GM21367 (cell line): ENCODE results near the gene NAT9.

Source experiments
- ATAC-seq: cut with Tn5 transposase; IDR thresholded peaks from one replicate; pipeline ENCODE4 v1.9.1; 2021; ENCODE audit not compliant: unreplicated experiment

NAT9 gene

DNA sequence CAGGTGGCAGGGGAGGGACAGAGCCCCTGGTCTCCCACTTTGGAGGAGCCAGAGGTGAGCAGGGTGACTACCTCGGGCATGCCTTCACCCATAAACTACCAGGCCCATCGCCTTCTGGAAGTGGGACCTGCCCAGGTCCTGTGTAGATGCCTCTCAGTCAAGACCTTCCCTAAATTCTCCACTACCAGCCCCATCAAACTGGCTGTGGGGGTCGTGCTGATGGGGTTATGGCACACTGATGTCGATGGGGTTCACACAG lies 44.9 kb downstream of the NAT9 start:
- no peak for ATAC-seq

DNA sequence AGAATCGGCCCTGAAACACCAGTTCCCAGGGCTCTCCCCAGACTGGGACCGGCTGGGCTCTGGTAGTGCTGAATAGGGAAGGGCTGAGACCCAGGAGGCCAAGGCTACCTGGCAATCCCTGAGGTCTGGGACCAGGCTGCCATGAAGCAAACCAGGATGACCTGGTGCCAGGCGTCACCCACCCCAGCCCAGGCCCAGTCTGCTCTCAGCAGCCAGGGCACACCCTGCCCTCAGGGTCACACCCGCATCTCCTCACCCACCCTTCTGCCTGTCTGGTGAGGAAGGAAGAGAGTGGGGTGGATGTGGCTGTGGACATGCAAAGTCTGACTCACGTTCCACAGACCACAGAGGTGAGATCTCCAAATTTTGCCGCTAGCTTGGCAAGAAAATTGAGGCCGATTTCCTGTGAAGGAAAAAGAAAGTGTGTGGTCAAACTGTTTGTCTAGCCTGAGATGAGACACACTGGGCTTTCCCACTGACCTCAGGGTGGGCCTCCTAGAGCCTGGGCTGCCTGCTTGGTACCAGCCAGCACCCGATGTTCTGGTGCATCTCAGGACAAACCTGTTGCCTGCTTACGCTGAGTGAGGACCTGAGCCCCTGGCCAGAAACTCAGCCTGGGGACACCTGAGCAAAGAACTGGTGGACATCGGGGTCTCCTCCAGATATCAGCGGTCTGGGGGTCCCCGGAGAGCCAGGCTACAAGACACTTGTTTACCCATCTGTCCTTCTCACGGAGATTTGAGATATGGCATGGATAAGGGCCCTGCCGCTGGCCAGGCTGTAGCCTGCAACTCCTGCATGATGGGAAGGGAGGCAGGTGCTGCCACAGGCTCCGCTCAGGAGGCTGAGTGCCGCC lies 45.4 kb downstream of the NAT9 start:
- no peak for ATAC-seq

DNA sequence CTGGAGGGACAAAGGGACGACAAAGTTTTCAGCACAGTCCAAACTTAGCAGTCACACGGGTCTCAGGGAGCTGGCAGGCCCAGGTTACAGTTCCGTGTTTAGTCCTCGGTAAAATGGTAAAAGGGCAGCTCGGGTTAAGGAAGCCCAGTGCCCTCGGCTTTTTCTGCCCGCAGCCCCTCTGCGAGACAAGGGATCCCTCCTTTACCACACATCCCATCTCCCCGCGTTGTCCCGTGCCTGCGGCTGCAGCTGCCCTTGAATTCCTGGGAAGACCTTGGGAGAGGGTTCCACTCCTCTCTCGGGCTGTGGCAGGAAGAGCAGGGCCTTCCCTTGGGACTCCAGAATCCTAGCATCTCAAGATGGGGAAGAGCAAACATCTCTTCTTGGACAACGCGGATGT lies 46.3 kb downstream of the NAT9 start:
- ATAC-seq, result no peak

DNA sequence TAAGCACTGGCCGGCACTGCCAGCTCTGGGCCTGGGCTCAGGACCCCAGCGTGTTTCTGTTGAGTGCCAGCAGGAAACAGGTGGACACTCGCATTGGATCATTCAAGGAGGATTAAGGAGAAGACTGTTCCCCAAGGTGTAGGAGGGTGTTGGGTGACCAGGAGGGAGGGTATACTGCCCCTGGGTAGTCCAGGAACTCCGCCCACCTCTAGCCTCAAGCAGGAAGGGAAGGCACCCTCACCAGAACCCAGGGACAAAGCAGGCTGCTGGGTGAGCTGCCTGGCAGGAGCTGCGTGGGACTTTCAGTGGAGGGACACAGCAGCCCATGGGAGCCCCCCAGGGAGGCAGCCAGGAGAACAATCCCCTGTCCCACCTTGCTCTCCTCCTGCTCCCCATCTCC lies 46.8 kb downstream of the NAT9 start:
- ATAC-seq, result no peak

DNA sequence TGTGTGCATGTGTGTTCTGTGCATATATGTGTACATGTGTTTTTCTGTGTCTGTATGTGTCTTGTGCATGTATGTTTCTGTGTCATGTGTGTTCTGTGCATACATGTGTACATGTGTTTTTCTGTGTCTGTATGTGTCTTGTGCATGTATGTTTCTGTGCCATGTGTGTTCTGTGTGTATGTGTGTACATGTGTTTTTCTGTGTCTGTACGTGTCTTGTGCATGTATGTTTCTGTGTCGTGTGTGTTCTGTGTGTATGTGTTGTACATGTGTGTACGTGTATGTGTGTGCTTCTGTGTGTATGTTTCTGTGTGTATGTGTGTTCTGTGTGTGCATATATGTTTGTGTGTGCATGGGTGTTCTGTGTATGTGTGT lies 47.5 kb downstream of the NAT9 start:
- no peak for ATAC-seq

DNA sequence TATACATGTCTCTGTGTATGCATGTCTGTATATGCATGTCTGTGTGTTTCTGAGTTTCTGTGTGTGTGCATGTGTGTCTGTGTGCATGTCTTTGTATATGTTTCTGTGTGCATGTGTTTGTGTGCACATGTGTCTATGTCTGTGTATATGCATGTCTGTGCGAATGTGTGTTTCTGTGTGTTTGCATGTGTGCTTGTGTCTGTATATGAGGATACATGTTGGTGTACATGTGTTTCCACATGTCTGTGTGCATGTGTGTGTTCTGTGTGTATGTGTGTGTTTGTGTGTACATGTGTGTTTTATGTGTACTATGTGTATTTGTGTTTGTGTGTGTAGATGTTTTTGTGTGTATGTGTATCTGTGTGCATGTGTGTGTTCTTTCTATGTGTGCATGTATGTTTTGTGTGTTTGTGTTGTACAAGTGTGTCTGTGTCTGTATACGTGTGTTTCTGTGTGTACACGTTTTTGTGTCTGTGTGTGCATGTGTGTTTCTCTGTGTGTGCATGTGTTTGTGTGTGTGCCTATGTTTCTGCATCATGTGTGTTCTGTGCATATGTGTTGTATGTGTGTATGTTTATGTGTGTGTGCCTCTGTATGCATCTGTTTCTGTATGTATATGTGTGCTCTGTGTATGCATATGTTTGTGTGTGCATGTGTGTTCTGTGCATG lies 48.0 kb downstream of the NAT9 start:
- ATAC-seq, result no peak

DNA sequence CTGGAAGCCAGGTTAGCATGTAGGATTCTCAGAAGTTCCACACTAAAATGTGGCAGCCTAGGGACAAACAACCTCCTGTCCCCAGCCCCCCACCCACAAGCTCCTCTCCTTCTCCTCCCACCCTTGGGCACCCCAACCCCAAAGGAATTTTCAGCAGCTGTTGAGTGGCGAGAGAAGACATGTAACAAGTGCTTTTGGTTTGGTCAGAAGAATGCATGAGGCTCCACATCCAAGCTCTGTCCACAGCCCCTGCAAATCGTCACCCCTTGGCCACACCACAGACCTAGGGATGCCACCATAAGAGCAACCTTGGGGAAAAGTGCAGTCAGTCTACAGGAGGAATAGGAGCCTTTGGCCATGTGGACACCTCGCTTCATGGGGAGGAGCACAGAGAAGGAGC lies 51.0 kb downstream of the NAT9 start:
- ATAC-seq, result no peak

DNA sequence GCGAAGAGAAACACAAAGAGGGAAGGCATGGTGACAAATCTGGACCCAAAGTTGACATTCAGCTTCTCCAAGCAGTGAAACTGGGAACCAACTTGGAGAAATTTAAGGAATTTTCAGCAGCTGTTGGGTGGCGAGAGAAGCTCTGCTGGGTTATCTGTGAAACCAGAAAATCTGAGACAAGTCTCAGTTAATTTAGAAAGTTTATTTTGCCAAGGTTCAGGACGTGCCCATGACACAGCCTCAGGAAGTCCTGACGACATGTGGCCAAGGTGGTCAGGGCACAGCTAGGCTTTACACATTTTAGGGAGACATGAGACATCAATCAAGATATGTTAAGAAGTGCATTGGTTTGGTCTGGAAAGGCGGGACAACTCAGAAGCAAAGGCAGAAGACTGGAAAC lies 52.3 kb downstream of the NAT9 start:
- ATAC-seq, result no peak

DNA sequence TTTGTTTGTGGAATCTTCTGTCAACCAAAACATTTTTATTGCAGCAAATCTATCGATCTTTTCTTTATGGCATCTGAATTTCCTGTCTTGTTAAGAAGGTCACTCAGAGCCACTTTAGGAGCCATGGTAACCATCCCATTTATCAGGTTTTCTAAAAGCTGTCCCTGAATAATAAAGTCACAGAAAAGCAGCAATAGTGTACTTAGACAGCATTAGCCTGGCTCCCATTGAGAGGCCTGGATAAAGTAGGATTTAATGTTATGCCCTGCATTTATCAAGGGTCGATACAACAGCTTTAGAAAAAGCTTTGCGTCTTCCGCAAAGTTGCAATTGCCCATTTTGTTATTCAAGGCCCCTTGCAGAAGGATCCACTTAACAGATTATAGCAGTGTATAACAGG lies 53.4 kb downstream of the NAT9 start:
- no peak for ATAC-seq
